Kidney epithelial cell (primary cell): Measurements from ENCODE around the gene ACP3. TPM values are rescaled to one million over a fixed set of nuclear protein-coding genes. Genes with fewer than 3 reads are reported as not detected.

Source experiments
- DNase-seq: peaks from one replicate; pipeline ENCODE4 v3.0.0-alpha.2; 2010; ENCODE audit warnings: low read depth
- H3K27me3 ChIP-seq: 2 replicates; pipeline ENCODE4 v1.6.0; 2011; ENCODE audit warnings: low read length; ENCODE audit not compliant: control insufficient read depth, insufficient read depth
- H3K36me3 ChIP-seq: 2 replicates; pipeline ENCODE4 v1.5.1; 2011; ENCODE audit warnings: low read length; ENCODE audit not compliant: control insufficient read depth, insufficient read depth
- H3K4me3 ChIP-seq: 2 replicates; pipeline ENCODE4 v1.5.1; 2011; ENCODE audit warnings: low read depth, mild to moderate bottlenecking, control low read depth, low read length
- CTCF ChIP-seq: IDR thresholded peaks from 2 replicates; pipeline ENCODE4 v1.5.1; 2011; ENCODE audit warnings: mild to moderate bottlenecking, moderate library complexity, low read length, control low read depth, inconsistent platforms; ENCODE audit not compliant: insufficient read depth, poor library complexity, severe bottlenecking
- total RNA-seq: library from RNA; depleted of rRNA; stranded (reverse); fragments of >200 nt; gene quantifications from 2 replicates; pipeline ENCODE4 v1.2.3, GENCODE V29; 2015

The ACP3 gene
- total RNA-seq, 1 donor from 2014 or later: 0.46 TPM

- TF ChIP-seq CTCF: no peak
- H3K4me3 ChIP-seq: no peak overlapping the region
- H3K36me3 ChIP-seq: no peaks in the 10 kb centered on the region
- no peaks in the 10 kb centered on the region for H3K27me3 ChIP-seq
- no peak for DNase-seq
Observed at GRCh38 chr3:132325634-132326033, 8.4 kb downstream of the ACP3 start.

GRCh38 chr3:132326251-132326650 is 9.0 kb downstream of the ACP3 start:
- no peaks in the 10 kb centered on the region for H3K27me3 ChIP-seq
- TF ChIP-seq CTCF: no peak
- no peak overlapping the region for H3K4me3 ChIP-seq
- DNase-seq: no peak
- no peaks in the 10 kb centered on the region for H3K36me3 ChIP-seq

- H3K36me3 ChIP-seq: no peaks in the 10 kb centered on the region
- H3K27me3 ChIP-seq: no peaks in the 10 kb centered on the region
- no peak for TF ChIP-seq CTCF
- H3K4me3 ChIP-seq: no peak overlapping the region
- no peak for DNase-seq
Observed at GRCh38 chr3:132332082-132332481, 14.9 kb downstream of the ACP3 start.

GRCh38 chr3:132332508-132332907 is 15.3 kb downstream of the ACP3 start:
- no peaks in the 10 kb centered on the region for H3K27me3 ChIP-seq
- TF ChIP-seq CTCF: no peak
- no peak for DNase-seq
- no peaks in the 10 kb centered on the region for H3K36me3 ChIP-seq
- no peak overlapping the region for H3K4me3 ChIP-seq

GRCh38 chr3:132341746-132342145 is 24.5 kb downstream of the ACP3 start:
- TF ChIP-seq CTCF: no peak
- no peaks in the 10 kb centered on the region for H3K27me3 ChIP-seq
- no peaks in the 10 kb centered on the region for H3K36me3 ChIP-seq
- no peak overlapping the region for H3K4me3 ChIP-seq
- no peak for DNase-seq

- H3K27me3 ChIP-seq: no peaks in the 10 kb centered on the region
- H3K36me3 ChIP-seq: no peaks in the 10 kb centered on the region
- H3K4me3 ChIP-seq: no peak overlapping the region
- TF ChIP-seq CTCF: no peak
- DNase-seq: no peak
Observed at GRCh38 chr3:132342183-132342582, 25.0 kb downstream of the ACP3 start.
